ENCODE data around the gene AFG1L.

AFG1L gene

GRCh38 chr6:108343894-108344293, 49.0 kb downstream of the AFG1L start:
- Histone ChIP-seq H3K4me3 (ENCODE audit: low read depth in 1 of 2, low read length in 2 of 2) (no peak overlapping the region), H3K9ac (ENCODE audit: low read depth, low read length) (no peak overlapping the region), H4K20me1 (ENCODE audit: insufficient read depth, low read length) (no peaks in the 10 kb centered on the region), H3K36me3 (ENCODE audit: insufficient read depth, low read length) (no peaks in the 10 kb centered on the region), H3K27me3 (ENCODE audit: insufficient read depth, low read length, poor library complexity) (no peaks in the 10 kb centered on the region), H3K9me3 (ENCODE audit: insufficient read depth, low read length, severe bottlenecking) (no peaks in the 10 kb centered on the region), H3K4me1 (ENCODE audit: insufficient read depth, low read length) (no peaks in the 10 kb centered on the region), H3K27ac (ENCODE audit: low read length) (no peak overlapping the region), H2AFZ (ENCODE audit: low read depth, low read length) (no peak overlapping the region), H3K4me2 (ENCODE audit: insufficient read depth, low read length) (no peak overlapping the region), H3K79me2 (ENCODE audit: insufficient read depth, low read length) (no peaks in the 10 kb centered on the region)
- TF ChIP-seq, protein P1, sequence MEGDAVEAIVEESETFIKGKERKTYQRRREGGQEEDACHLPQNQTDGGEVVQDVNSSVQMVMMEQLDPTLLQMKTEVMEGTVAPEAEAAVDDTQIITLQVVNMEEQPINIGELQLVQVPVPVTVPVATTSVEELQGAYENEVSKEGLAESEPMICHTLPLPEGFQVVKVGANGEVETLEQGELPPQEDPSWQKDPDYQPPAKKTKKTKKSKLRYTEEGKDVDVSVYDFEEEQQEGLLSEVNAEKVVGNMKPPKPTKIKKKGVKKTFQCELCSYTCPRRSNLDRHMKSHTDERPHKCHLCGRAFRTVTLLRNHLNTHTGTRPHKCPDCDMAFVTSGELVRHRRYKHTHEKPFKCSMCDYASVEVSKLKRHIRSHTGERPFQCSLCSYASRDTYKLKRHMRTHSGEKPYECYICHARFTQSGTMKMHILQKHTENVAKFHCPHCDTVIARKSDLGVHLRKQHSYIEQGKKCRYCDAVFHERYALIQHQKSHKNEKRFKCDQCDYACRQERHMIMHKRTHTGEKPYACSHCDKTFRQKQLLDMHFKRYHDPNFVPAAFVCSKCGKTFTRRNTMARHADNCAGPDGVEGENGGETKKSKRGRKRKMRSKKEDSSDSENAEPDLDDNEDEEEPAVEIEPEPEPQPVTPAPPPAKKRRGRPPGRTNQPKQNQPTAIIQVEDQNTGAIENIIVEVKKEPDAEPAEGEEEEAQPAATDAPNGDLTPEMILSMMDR (IDR thresholded peaks at IDR 0.05; ENCODE audit: borderline replicate concordance, extremely low read depth, low read length, poor library complexity, severe bottlenecking) = no peak
- TF ChIP-seq EZH2 (IDR thresholded peaks at IDR 0.05; ENCODE audit: borderline replicate concordance, low read depth, low read length, severe bottlenecking) = no peak
- no peak for DNase-seq
- ATAC-seq (ENCODE audit: insufficient read depth, low read depth) = no peak

GRCh38 chr6:108348655-108349349, 53.9 kb downstream of the AFG1L start:
- no peak for TF ChIP-seq EZH2 (IDR thresholded peaks at IDR 0.05; ENCODE audit: borderline replicate concordance, low read depth, low read length, severe bottlenecking)
- TF ChIP-seq, protein P1 (IDR thresholded peaks at IDR 0.05; ENCODE audit: borderline replicate concordance, extremely low read depth, low read length, poor library complexity, severe bottlenecking) = no peak
- no peak overlapping the region for H3K4me3 ChIP-seq (ENCODE audit: low read depth in 1 of 2, low read length in 2 of 2)
- DNase-seq = no peak

DNA sequence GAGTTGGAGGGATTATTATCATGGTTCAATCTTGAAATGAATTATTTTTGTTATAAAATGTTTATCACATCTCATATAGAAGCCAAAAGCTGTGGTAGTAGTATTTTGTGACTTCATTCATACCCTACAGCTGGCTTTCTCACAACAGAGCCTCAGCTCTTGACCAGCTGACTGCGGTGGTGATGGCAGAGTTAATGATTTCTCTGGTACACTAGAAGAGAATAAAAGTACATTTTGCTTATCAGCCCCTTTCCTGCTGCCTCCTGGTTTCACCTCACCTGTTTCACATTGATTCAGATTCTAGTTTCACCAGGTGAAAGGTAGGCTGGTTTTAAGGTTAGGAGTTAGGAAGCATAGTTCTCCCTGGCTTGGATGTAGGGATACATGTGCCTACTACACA, 55.7 kb downstream of the AFG1L start:
- Histone ChIP-seq H3K4me1 (ENCODE audit: insufficient read depth, low read length) (no peaks in the 10 kb centered on the region), H3K4me2 (ENCODE audit: insufficient read depth, low read length) (no peak overlapping the region), H3K36me3 (ENCODE audit: insufficient read depth, low read length) (no peaks in the 10 kb centered on the region), H2AFZ (ENCODE audit: low read depth, low read length) (no peak overlapping the region), H3K9me3 (ENCODE audit: insufficient read depth, low read length, severe bottlenecking) (no peaks in the 10 kb centered on the region), H3K4me3 (ENCODE audit: low read depth in 1 of 2, low read length in 2 of 2) (no peak overlapping the region), H3K9ac (ENCODE audit: low read depth, low read length) (no peak overlapping the region), H3K27me3 (ENCODE audit: insufficient read depth, low read length, poor library complexity) (no peaks in the 10 kb centered on the region), H4K20me1 (ENCODE audit: insufficient read depth, low read length) (no peaks in the 10 kb centered on the region), H3K79me2 (ENCODE audit: insufficient read depth, low read length) (no peaks in the 10 kb centered on the region), H3K27ac (ENCODE audit: low read length) (no peak overlapping the region)
- ATAC-seq (ENCODE audit: insufficient read depth, low read depth) (no peak), DNase-seq (no peak)
- no peak for TF ChIP-seq EZH2 (IDR thresholded peaks at IDR 0.05; ENCODE audit: borderline replicate concordance, low read depth, low read length, severe bottlenecking)
- TF ChIP-seq, protein P1 (IDR thresholded peaks at IDR 0.05; ENCODE audit: borderline replicate concordance, extremely low read depth, low read length, poor library complexity, severe bottlenecking) = no peak

More at GRCh38 chr6:108348655-108349349, 53.9 kb downstream of the AFG1L start:
- Histone ChIP-seq H3K9me3 (ENCODE audit: insufficient read depth, low read length, severe bottlenecking) (no peaks in the 10 kb centered on the region), H3K4me2 (ENCODE audit: insufficient read depth, low read length) (no peak overlapping the region), H3K27me3 (ENCODE audit: insufficient read depth, low read length, poor library complexity) (no peaks in the 10 kb centered on the region), H3K79me2 (ENCODE audit: insufficient read depth, low read length) (no peaks in the 10 kb centered on the region), H3K36me3 (ENCODE audit: insufficient read depth, low read length) (no peaks in the 10 kb centered on the region), H4K20me1 (ENCODE audit: insufficient read depth, low read length) (no peaks in the 10 kb centered on the region), H3K9ac (ENCODE audit: low read depth, low read length) (no peak overlapping the region), H3K4me1 (ENCODE audit: insufficient read depth, low read length) (no peaks in the 10 kb centered on the region), H3K27ac (ENCODE audit: low read length) (no peak overlapping the region), H2AFZ (ENCODE audit: low read depth, low read length) (no peak overlapping the region)
- no peak for ATAC-seq (ENCODE audit: insufficient read depth, low read depth)
